Adrenal gland (tissue), 5 donors: ENCODE data around the gene HOXA1.

Experiments used
- CTCF ChIP-seq, 6 experiments: fragments of 450-650 bp in 4 of 6; fragments of 200-600 bp in 2 of 6; sonication (generic) in 1 of 6; IDR thresholded peaks; 1 replicate in 5 of 6; 2 replicates in 1 of 6; pipeline versions ENCODE4 v1.5.1 to v1.8.0; 2016 to 2021; ENCODE audit warnings: antibody characterized with exemption in 6 of 6, mild to moderate bottlenecking in 2 of 6, moderate library complexity in 1 of 6
- POLR2A ChIP-seq, 2 donors: fragments of 450-650 bp; IDR thresholded peaks; one replicate each; pipeline ENCODE4 v1.6.1; 2017; ENCODE audit warnings: antibody characterized with exemption in 2 of 2, mild to moderate bottlenecking in 2 of 2, moderate library complexity in 1 of 2
- donor health status: DM: no; HTN: no; CAD: no.

- TF ChIP-seq POLR2A (IDR thresholded peaks at IDR 0.05), result no peak
- TF ChIP-seq CTCF (IDR thresholded peaks at IDR 0.05), result no peak
Measured at GRCh38 chr7:27138985-27139333, 43.2 kb upstream of the HOXA1 start.
